HL-60 (cell line): ENCODE results near the gene RPL22.

Source experiments
- DNase-seq, 2 experiments: peaks; one replicate each; pipeline ENCODE4 v3.0.0-alpha.2; 2010 to 2020; ENCODE audit warnings: low read depth in 1 of 2, low spot score in 1 of 2
- H3K27ac ChIP-seq: fragments of 250-450 bp; sonication (Bioruptor Pico); replicated peaks from 2 replicates; pipeline ENCODE4 v1.5.1; 2020; ENCODE audit warnings: mild to moderate bottlenecking, moderate library complexity
- H3K27me3 ChIP-seq: fragments of 250-450 bp; sonication (Bioruptor Pico); 2 replicates; pipeline ENCODE4 v1.5.1; 2021; ENCODE audit warnings: mild to moderate bottlenecking, moderate library complexity; ENCODE audit not compliant: insufficient read depth, poor library complexity, severe bottlenecking
- H3K4me3 ChIP-seq: replicated peaks from 2 replicates; pipeline ENCODE4 v1.5.1; 2011; ENCODE audit warnings: mild to moderate bottlenecking, control low read depth, low read length; ENCODE audit not compliant: insufficient read depth
- CTCF ChIP-seq: IDR thresholded peaks from one replicate; pipeline ENCODE4 v1.5.1; 2011; ENCODE audit warnings: low read length, control low read depth, inconsistent platforms; ENCODE audit not compliant: insufficient read depth
- GABPA ChIP-seq: IDR thresholded peaks from 2 replicates; pipeline ENCODE4 v1.6.1; 2012; ENCODE audit warnings: low read depth
- POLR2AphosphoS5 ChIP-seq: IDR thresholded peaks from 2 replicates; pipeline ENCODE4 v1.6.1; 2012; ENCODE audit warnings: low read depth
- REST ChIP-seq: IDR thresholded peaks from 2 replicates; pipeline ENCODE4 v1.6.1; 2012; ENCODE audit warnings: low read depth; ENCODE audit not compliant: insufficient replicate concordance
- SPI1 ChIP-seq: IDR thresholded peaks from 2 replicates; pipeline ENCODE4 v1.6.1; 2012; ENCODE audit warnings: low read depth, mild to moderate bottlenecking, borderline replicate concordance

RPL22 gene

DNA sequence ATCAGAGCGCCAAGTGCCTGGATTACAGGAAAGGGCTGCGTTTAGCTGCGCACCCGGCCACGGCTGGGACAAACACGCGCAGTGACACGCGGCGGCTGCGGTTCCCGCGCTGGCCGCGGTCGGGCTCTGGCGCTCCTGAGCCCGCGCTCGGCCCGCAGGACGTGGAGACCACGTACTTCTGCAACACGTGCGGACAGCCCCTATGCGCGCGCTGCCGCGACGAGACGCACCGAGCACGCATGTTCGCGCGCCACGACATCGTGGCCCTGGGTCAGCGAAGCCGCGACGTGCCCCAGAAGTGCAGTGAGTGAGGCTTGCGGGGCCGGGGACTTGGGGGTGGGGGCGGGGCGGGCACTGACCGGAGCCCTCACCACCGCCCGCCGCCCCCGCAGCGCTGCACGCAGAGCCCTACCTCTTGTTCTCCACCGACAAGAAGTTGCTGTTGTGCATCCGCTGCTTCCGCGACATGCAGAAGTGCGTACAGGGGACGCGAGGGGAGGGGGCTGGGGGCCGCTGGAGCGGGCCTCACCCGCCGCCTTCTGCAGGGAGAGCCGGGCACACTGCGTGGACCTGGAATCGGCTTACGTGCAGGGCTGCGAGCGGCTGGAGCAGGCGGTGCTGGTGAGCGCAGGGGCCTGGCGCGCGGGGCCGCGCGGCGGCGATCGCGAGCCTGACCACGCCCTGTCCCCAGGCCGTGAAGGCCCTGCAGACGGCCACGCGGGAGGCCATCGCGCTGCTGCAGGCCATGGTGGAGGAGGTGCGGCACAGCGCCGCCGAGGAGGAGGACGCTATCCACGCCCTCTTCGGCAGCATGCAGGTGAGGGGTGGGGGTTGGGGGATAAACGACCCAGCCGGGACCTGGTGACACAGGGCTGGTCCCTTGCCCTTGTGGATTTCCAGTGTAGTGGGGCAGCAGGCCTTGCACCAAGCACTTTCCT is 9.6 kb upstream of the RPL22 start:
- H3K27ac ChIP-seq = no peak overlapping the region
- peaks cover 20% of the 10 kb centered on the region for H3K27me3 ChIP-seq
- peak overlapping the region; percentile 44 for H3K4me3 ChIP-seq
- TF ChIP-seq REST (no peak), CTCF (peak; percentile 49), POLR2AphosphoS5 (no peak)
- DNase-seq = peak; percentile 45 to 84

DNA sequence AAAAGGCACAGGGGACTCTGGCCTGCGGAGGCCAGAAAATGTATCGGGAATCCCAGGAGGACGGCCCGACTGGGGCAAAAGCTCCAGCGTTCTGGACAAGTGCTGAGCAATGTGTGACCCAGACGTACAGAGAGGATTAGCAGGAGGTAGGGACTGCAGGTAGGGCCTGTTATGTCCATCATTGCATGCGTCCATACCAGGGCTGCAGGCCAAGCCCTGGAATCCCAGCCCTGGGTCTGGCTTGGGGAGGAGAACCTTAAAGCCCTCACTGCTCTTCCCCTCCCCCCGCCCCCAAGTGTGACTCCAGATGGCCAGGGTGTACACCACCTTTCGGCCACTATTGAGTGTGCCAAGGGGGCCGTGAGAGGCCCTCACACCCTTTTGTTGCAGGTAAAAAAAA is 8.5 kb upstream of the RPL22 start:
- H3K4me3 ChIP-seq = no peak overlapping the region
- DNase-seq = no peak

More for the DNA sequence above, 8.5 kb upstream of the RPL22 start:
- no peak for TF ChIP-seq SPI1
- no peak for TF ChIP-seq GABPA
- no peak for TF ChIP-seq CTCF
- no peak for TF ChIP-seq REST
- TF ChIP-seq POLR2AphosphoS5 = no peak
- Histone ChIP-seq H3K27ac (no peak overlapping the region), H3K27me3 (peaks cover 20% of the 10 kb centered on the region)
